ENCODE results near the gene EIF4E3.

Gene EIF4E3

GRCh38 chr3:71653414-71653807 is 71.8 kb downstream of the EIF4E3 start:
- Histone ChIP-seq H4K20me1 (ENCODE audit: insufficient read depth, low read length) (no peaks in the 10 kb centered on the region; the same call in 1 of the 2 replicates), H3K79me2 (ENCODE audit: low read length) (no peaks in the 10 kb centered on the region), H3F3A (ENCODE audit: insufficient read depth, low read length) (no peaks in the 10 kb centered on the region), H3K4me2 (ENCODE audit: low read depth, low read length) (no peak overlapping the region), H3K9me2 (replicated peaks; ENCODE audit: insufficient read depth, low read length) (no peaks in the 10 kb centered on the region), H3K36me3 (replicated peaks; ENCODE audit: insufficient read depth, low read length) (no peaks in the 10 kb centered on the region), H3K9me3 (replicated peaks; ENCODE audit: insufficient read depth, low read length) (no peaks in the 10 kb centered on the region), H2AFZ (ENCODE audit: low read length) (no peak overlapping the region), H3K27ac (ENCODE audit: low read length) (no peak overlapping the region), H3K27me3 (replicated peaks; ENCODE audit: insufficient read depth, low read length) (no peaks in the 10 kb centered on the region), H3K4me3 (ENCODE audit: low read length) (no peak overlapping the region), H3K4me1 (ENCODE audit: low read length) (no peaks in the 10 kb centered on the region), H3K9ac (ENCODE audit: low read length) (no peak overlapping the region)
- TF ChIP-seq EZH2 (optimal IDR thresholded peaks at IDR 0.05; ENCODE audit: low read depth, low read length) (no peak), EZH2phosphoT487 (IDR thresholded peaks at IDR 0.05; ENCODE audit: low read length) (no peak), CTCF (IDR thresholded peaks at IDR 0.05; ENCODE audit: low read length) (no peak)
- no peak for DNase-seq

GRCh38 chr3:71652781-71653413 is 72.3 kb downstream of the EIF4E3 start:
- no peaks in the 10 kb centered on the region for H3K9me2 ChIP-seq (replicated peaks; ENCODE audit: insufficient read depth, low read length)
- no peaks in the 10 kb centered on the region for H3K4me1 ChIP-seq (ENCODE audit: low read length)
- no peak overlapping the region for H3K27ac ChIP-seq (ENCODE audit: low read length)
- H4K20me1 ChIP-seq (ENCODE audit: insufficient read depth, low read length), result no peaks in the 10 kb centered on the region; the same call in 1 of the 2 replicates
- H3K4me2 ChIP-seq (ENCODE audit: low read depth, low read length), result no peak overlapping the region
- no peaks in the 10 kb centered on the region for H3F3A ChIP-seq (ENCODE audit: insufficient read depth, low read length)
- no peaks in the 10 kb centered on the region for H3K27me3 ChIP-seq (replicated peaks; ENCODE audit: insufficient read depth, low read length)
- peak; percentile 49 for TF ChIP-seq CTCF (IDR thresholded peaks at IDR 0.05; ENCODE audit: low read length)
- no peak for TF ChIP-seq EZH2phosphoT487 (IDR thresholded peaks at IDR 0.05; ENCODE audit: low read length)
- H3K79me2 ChIP-seq (ENCODE audit: low read length), result no peaks in the 10 kb centered on the region
- H3K9me3 ChIP-seq (replicated peaks; ENCODE audit: insufficient read depth, low read length), result no peaks in the 10 kb centered on the region
- no peak overlapping the region for H3K9ac ChIP-seq (ENCODE audit: low read length)
- no peak overlapping the region for H2AFZ ChIP-seq (ENCODE audit: low read length)
- no peaks in the 10 kb centered on the region for H3K36me3 ChIP-seq (replicated peaks; ENCODE audit: insufficient read depth, low read length)
- peak; percentile 39 for DNase-seq
- H3K4me3 ChIP-seq (ENCODE audit: low read length), result no peak overlapping the region

- H3K4me3 ChIP-seq (ENCODE audit: low read length), result no peak overlapping the region
- H3K9me3 ChIP-seq (replicated peaks; ENCODE audit: insufficient read depth, low read length), result no peaks in the 10 kb centered on the region
- DNase-seq, result no peak
- H3K27ac ChIP-seq (ENCODE audit: low read length), result no peak overlapping the region
- no peak overlapping the region for H3K4me2 ChIP-seq (ENCODE audit: low read depth, low read length)
- H3K9me2 ChIP-seq (replicated peaks; ENCODE audit: insufficient read depth, low read length), result no peaks in the 10 kb centered on the region
- H3K79me2 ChIP-seq (ENCODE audit: low read length), result no peaks in the 10 kb centered on the region
- H4K20me1 ChIP-seq (ENCODE audit: insufficient read depth, low read length), result no peaks in the 10 kb centered on the region; the same call in 1 of the 2 replicates
- H3F3A ChIP-seq (ENCODE audit: insufficient read depth, low read length), result no peaks in the 10 kb centered on the region
- H3K9ac ChIP-seq (ENCODE audit: low read length), result no peak overlapping the region
- H3K27me3 ChIP-seq (replicated peaks; ENCODE audit: insufficient read depth, low read length), result no peaks in the 10 kb centered on the region
- TF ChIP-seq EZH2phosphoT487 (IDR thresholded peaks at IDR 0.05; ENCODE audit: low read length) (no peak), CTCF (IDR thresholded peaks at IDR 0.05; ENCODE audit: low read length) (no peak), EZH2 (optimal IDR thresholded peaks at IDR 0.05; ENCODE audit: low read depth, low read length) (no peak)
- no peak overlapping the region for H2AFZ ChIP-seq (ENCODE audit: low read length)
- no peaks in the 10 kb centered on the region for H3K4me1 ChIP-seq (ENCODE audit: low read length)
- no peaks in the 10 kb centered on the region for H3K36me3 ChIP-seq (replicated peaks; ENCODE audit: insufficient read depth, low read length)
Observed at GRCh38 chr3:71651625-71652024, 73.6 kb downstream of the EIF4E3 start.

Data from MM.1S (cell line).